Mesothelial cell of epicardium (in vitro differentiated cells): ENCODE measurements around the gene CRABP1. TPM values are rescaled to one million over a fixed set of nuclear protein-coding genes. Genes with fewer than 3 reads are reported as not detected.

Experiments used
- DNase-seq, 2 experiments: peaks; one replicate each; pipeline ENCODE4 v3.0.0; 2021; ENCODE audit warnings: low spot score in 2 of 2; ENCODE audit not compliant: unreplicated experiment in 2 of 2
- H3K27ac Mint-ChIP-seq: 2 replicates; pipeline ENCODE4 v1.8.0; 2021; ENCODE audit warnings: mixed read lengths
- H3K27me3 Mint-ChIP-seq: 2 replicates; pipeline ENCODE4 v1.8.0; 2021; ENCODE audit warnings: low read depth, mixed read lengths
- H3K36me3 Mint-ChIP-seq: 2 replicates; pipeline ENCODE4 v1.8.0; 2021; ENCODE audit warnings: mixed read lengths
- H3K4me1 Mint-ChIP-seq: 2 replicates; pipeline ENCODE4 v1.8.0; 2021; ENCODE audit warnings: mixed read lengths
- H3K4me3 Mint-ChIP-seq: 2 replicates; pipeline ENCODE4 v1.8.0; 2021; ENCODE audit warnings: mild to moderate bottlenecking, moderate library complexity, mixed read lengths
- H3K9me3 Mint-ChIP-seq: 2 replicates; pipeline ENCODE4 v1.8.0; 2021; ENCODE audit warnings: mixed read lengths
- CTCF ChIP-seq: fragments of 200-600 bp; sonication (generic); IDR thresholded peaks from one replicate; pipeline ENCODE4 v1.5.0; 2021; ENCODE audit warnings: antibody characterized with exemption; ENCODE audit not compliant: unreplicated experiment
- total RNA-seq: library from RNA; stranded (reverse); gene quantifications from 3 replicates; pipeline ENCODE4 v1.2.1, GENCODE V29; 2021

CRABP1 gene
- total RNA-seq, 1 donor from 2014 or later = 155 TPM

DNA sequence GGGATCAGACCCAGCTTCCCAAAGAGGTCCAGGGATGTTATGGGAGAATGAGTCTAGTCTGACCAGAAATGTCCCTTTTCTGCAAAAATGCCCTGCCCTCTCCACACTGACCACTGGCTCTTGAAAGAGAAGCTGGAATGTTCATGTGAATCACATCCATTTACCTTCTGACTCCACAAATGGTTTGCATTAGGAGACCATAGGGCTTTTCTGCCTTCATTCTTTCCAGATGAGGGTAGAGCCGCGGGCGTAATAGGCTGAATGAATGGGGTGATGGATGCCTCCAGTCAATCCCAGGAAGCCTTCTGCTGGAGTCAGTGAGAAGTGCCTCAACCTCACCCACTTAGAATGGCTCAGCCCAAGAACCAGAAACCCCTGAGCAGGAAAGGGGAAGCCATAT, 50.7 kb downstream of the CRABP1 start:
- no peaks in the 10 kb centered on the region for H3K36me3 Mint-ChIP-seq
- H3K27ac Mint-ChIP-seq = no peak overlapping the region
- no peak for TF ChIP-seq CTCF
- peaks cover 2% of the 10 kb centered on the region for H3K27me3 Mint-ChIP-seq
- peaks cover 46% of the 10 kb centered on the region for H3K4me1 Mint-ChIP-seq
- DNase-seq = no peak
- no peak overlapping the region for H3K4me3 Mint-ChIP-seq
- H3K9me3 Mint-ChIP-seq = no peaks in the 10 kb centered on the region

DNA sequence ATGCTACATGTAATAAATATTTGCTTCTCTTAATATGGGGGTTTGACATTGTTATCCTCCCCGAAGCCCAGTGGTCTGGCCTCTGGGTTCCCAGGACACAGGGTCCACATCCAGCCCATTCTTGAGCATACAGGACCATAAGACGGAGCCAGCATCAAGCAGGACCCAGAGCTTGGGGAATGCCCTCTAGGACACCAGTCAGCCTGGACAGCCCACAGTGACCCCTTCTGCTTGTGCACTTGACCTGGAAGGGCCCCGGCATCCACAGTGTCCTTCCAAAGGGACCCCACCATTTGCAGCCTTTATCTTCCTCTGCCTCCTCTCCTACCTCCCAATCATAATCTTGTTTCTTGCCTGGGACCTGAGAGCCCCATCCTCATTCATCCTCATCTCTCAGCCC, 51.6 kb downstream of the CRABP1 start:
- H3K4me1 Mint-ChIP-seq = peaks cover 39% of the 10 kb centered on the region
- H3K27ac Mint-ChIP-seq = no peak overlapping the region
- no peak for DNase-seq

GRCh38 chr15:78392430-78392829, 52.3 kb downstream of the CRABP1 start:
- H3K9me3 Mint-ChIP-seq = no peaks in the 10 kb centered on the region
- no peaks in the 10 kb centered on the region for H3K27me3 Mint-ChIP-seq
- peaks cover 35% of the 10 kb centered on the region for H3K4me1 Mint-ChIP-seq
- DNase-seq = no peak
- H3K27ac Mint-ChIP-seq = no peak overlapping the region
- H3K4me3 Mint-ChIP-seq = no peak overlapping the region
- TF ChIP-seq CTCF = no peak
- H3K36me3 Mint-ChIP-seq = no peaks in the 10 kb centered on the region

More for the DNA sequence above, 51.6 kb downstream of the CRABP1 start:
- no peaks in the 10 kb centered on the region for H3K9me3 Mint-ChIP-seq
- no peaks in the 10 kb centered on the region for H3K36me3 Mint-ChIP-seq
- no peak overlapping the region for H3K4me3 Mint-ChIP-seq
- H3K27me3 Mint-ChIP-seq = no peaks in the 10 kb centered on the region
- TF ChIP-seq CTCF = no peak

DNA sequence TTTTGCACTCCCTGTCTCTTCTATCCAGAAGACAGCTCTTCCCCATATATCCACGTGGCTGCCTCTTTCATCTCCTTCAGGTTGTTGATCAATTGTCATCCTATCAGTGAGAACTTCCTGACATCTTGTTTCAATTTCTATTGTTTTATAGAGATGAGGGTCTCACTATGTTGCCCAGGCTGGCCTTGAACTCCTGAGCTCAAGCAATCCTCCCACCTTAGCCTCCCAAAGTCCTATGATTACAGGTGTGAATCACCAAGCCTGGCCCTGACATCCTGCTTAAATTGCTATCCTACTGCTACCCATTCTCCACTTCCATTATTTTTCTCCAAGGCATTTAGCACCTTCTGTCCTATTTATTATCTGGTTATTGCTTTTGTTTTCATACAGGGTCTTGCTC, 53.0 kb downstream of the CRABP1 start:
- no peaks in the 10 kb centered on the region for H3K36me3 Mint-ChIP-seq
- H3K27me3 Mint-ChIP-seq = no peaks in the 10 kb centered on the region
- H3K4me3 Mint-ChIP-seq = no peak overlapping the region
- TF ChIP-seq CTCF = no peak
- no peak overlapping the region for H3K27ac Mint-ChIP-seq
- H3K9me3 Mint-ChIP-seq = no peaks in the 10 kb centered on the region
- no peak for DNase-seq
- H3K4me1 Mint-ChIP-seq = peaks cover 32% of the 10 kb centered on the region

GRCh38 chr15:78394026-78394425, 53.9 kb downstream of the CRABP1 start:
- Mint-ChIP-seq H3K9me3 (no peaks in the 10 kb centered on the region), H3K4me1 (peaks cover 32% of the 10 kb centered on the region), H3K27ac (no peak overlapping the region), H3K36me3 (no peaks in the 10 kb centered on the region), H3K27me3 (no peaks in the 10 kb centered on the region), H3K4me3 (no peak overlapping the region)
- no peak for DNase-seq
- no peak for TF ChIP-seq CTCF

DNA sequence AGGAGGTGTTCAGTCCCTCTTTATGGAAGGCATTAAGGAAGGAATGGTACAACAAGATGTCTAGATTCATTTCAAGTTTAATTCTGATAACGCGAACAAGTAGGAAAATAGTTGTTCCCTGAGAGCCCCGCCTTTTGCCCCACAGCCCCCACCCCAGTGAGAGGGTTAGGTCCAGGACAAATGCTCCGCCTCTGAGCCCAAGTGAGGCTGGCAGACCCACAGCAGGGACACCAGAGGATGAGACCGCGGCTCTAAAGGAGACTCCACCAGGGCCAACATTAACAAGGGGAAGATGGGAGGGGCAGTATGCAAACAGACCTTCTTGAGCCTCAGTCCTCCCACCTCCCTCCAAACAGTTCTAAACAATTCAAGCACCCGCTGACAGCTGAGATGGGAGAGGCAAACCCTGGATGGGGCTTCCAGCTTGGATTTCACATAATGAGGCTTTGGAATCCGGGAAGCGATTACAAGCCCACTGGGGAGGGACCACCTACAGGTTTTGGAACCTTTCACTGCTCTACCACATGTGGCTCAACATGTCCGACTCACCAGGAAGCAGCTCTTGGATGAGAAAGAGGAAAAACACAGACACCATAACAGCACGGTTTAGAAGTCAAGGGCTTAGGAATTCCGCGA, 54.9 kb downstream of the CRABP1 start:
- Mint-ChIP-seq H3K4me1 (peaks cover 24% of the 10 kb centered on the region), H3K27me3 (no peaks in the 10 kb centered on the region), H3K27ac (no peak overlapping the region), H3K4me3 (no peak overlapping the region), H3K36me3 (no peaks in the 10 kb centered on the region), H3K9me3 (no peaks in the 10 kb centered on the region)
- no peak for DNase-seq
- no peak for TF ChIP-seq CTCF
